AG04450 (cell line): Measurements from ENCODE around the gene ATP1A3. TPM values are rescaled to one million over a fixed set of nuclear protein-coding genes. Genes with fewer than 3 reads are reported as not detected.

ENCODE experiments used
- CTCF ChIA-PET: fragments of 300-600, 350-600 bp; formaldehyde crosslinking; extraction: SDS; loops from one replicate; lab custom pipeline; 2022; ENCODE audit warnings: antibody characterized with exemption, inconsistent platforms; lab: Charles Lee
- POLR2A ChIA-PET: fragments of 350-600 bp; formaldehyde crosslinking; extraction: SDS; loops from one replicate; lab custom pipeline; 2021; ENCODE audit warnings: antibody characterized with exemption, inconsistent platforms; lab: Yijun Ruan, JAX
- DNase-seq: peaks from one replicate; pipeline ENCODE4 v3.0.0-alpha.2; 2011; ENCODE audit warnings: low read depth, low spot score
- H3K27ac ChIP-seq: one replicate; pipeline ENCODE4 v1.5.1; 2012; ENCODE audit warnings: low read depth, low read length, control low read depth
- H3K27me3 ChIP-seq: one replicate; pipeline ENCODE4 v1.6.0; 2012; ENCODE audit warnings: low read length; ENCODE audit not compliant: control insufficient read depth, insufficient read depth
- H3K4me3 ChIP-seq: 2 replicates; pipeline ENCODE4 v1.5.1; 2011; ENCODE audit warnings: mild to moderate bottlenecking, low read depth, low read length, control low read depth
- H3K9me3 ChIP-seq: 2 replicates; pipeline ENCODE4 v1.5.1; 2012; ENCODE audit warnings: low read length; ENCODE audit not compliant: control insufficient read depth, insufficient read depth
- polyA plus RNA-seq: library from polyadenylated mRNA; depleted of rRNA; stranded (reverse); fragments of >200 nt; gene quantifications from 2 replicates; pipeline ENCODE4 v1.2.3, GENCODE V29; 2011
- TF ChIP-seq, protein P1 (sequence below): IDR thresholded peaks from 2 replicates; pipeline ENCODE4 v1.5.1; 2011; ENCODE audit warnings: low read depth, low read length, control low read depth, inconsistent platforms

ATP1A3 gene
- polyA plus RNA-seq, 1 experiment: not detected

GRCh38 chr19:41928221-41928683 is 65.8 kb downstream of the ATP1A3 start, which contains the start of gene ERFL:
Gene ERFL (minus strand): TSS chr19:41928449. CDS start chr19:41912919, 15,530 bp downstream.
- no peak for DNase-seq
- H3K27me3 ChIP-seq: peaks cover 73% of the 10 kb centered on the region
- POLR2A ChIA-PET: no interaction called here
- H3K9me3 ChIP-seq: peaks cover 7% of the 10 kb centered on the region; the same call in 1 of the 2 replicates
- peak within 1 kb of the TSS; percentile 54 for H3K4me3 ChIP-seq
- H3K27ac ChIP-seq: no peak within 1 kb of the TSS
- TF ChIP-seq, protein P1, sequence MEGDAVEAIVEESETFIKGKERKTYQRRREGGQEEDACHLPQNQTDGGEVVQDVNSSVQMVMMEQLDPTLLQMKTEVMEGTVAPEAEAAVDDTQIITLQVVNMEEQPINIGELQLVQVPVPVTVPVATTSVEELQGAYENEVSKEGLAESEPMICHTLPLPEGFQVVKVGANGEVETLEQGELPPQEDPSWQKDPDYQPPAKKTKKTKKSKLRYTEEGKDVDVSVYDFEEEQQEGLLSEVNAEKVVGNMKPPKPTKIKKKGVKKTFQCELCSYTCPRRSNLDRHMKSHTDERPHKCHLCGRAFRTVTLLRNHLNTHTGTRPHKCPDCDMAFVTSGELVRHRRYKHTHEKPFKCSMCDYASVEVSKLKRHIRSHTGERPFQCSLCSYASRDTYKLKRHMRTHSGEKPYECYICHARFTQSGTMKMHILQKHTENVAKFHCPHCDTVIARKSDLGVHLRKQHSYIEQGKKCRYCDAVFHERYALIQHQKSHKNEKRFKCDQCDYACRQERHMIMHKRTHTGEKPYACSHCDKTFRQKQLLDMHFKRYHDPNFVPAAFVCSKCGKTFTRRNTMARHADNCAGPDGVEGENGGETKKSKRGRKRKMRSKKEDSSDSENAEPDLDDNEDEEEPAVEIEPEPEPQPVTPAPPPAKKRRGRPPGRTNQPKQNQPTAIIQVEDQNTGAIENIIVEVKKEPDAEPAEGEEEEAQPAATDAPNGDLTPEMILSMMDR: no peak
- CTCF ChIA-PET: interaction anchor here (0.6 to 1.3 kb wide), 3 partner anchors 10 to 107 kb away, joined by 3 to 5 read pairs (median 3); no protein-coding TSS in a partner anchor

DNA sequence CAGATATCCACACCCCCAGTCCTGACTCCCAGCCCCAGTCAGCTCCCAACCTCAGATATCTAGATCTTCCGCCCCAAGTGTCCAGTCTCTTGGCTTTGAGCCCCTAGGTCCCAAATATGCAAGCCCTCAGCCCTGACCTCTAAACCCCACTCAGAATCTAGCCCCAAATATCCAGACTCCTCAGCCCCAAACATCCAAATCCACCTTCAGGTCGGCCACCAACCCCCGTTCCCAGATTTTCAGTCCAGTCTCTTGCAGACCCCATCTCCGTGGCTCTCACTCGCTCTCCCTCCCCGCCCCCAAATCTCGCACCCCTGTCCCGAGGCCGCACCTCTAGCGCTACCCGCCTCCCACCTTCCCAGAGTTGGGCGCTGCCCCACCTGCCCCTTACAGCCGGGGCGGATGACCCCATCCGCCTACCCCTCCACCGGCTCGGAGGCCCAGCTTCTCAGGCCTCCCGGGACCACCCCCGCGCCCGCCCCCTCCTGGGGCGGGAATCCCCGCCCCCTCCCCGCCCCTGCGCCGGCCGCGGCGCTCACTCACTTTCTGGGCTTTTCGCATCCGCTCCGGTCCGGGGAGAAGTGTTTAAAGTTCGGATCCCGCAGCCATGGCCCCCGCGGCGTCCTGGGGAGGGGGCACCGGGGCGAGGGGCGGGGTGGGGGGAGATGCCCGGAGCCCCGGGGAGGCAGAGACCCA is 66.4 kb downstream of the ATP1A3 start:
- no peak for DNase-seq
- ChIA-PET CTCF (interaction anchor here (1.0 to 1.3 kb wide), 2 partner anchors 54 to 107 kb away, joined by 3 to 5 read pairs; no protein-coding TSS in a partner anchor), POLR2A (no interaction called here)
- peaks cover 7% of the 10 kb centered on the region; the same call in 1 of the 2 replicates for H3K9me3 ChIP-seq
- no peak overlapping the region for H3K27ac ChIP-seq
- TF ChIP-seq, protein P1: no peak
- peak overlapping the region; percentile 54 for H3K4me3 ChIP-seq
- H3K27me3 ChIP-seq: peaks cover 73% of the 10 kb centered on the region

DNA sequence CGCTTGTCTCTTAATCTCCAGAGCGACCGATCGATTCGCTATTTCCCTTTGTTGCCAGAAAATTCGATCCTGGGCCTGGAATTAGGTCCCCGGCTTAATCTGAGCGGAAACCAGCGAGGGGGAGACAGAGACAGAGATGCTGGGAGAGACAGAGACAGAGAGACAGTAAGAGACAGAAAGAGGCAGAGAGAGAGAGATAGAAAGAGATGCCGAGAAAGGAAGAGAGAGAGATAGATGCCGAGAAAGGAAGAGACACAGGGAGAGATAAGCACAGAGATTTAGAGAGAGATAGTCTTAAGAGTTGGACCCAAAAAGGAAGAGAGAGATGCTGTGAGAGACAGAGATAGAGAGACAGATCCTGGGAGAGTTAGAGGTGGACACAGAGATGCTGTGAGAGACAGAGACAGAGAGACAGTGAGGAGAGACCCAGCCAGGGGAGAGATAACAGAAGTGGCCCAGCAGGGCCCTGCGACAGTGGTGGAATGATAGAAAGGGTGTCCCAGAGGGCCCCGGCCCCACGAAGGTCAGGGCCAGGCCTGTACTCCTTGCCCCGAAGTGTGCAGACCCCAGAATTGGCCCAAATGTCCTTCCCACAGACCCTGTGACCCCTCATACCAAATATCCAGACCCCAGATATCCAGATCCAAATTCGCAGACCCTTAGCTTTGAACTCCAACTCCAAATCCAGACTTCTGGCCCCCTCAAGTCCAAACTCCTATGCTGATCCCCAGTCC is 67.1 kb downstream of the ATP1A3 start:
- H3K4me3 ChIP-seq: no peak overlapping the region
- ChIA-PET POLR2A (no interaction called here), CTCF (no interaction called here)

GRCh38 chr19:41926028-41926762 is 67.8 kb downstream of the ATP1A3 start:
- TF ChIP-seq, protein P1: no peak
- Histone ChIP-seq H3K4me3 (no peak overlapping the region), H3K27me3 (peaks cover 73% of the 10 kb centered on the region), H3K27ac (no peak overlapping the region), H3K9me3 (0 out of 2 replicates have a peak, but pooled peaks cover 3% of the 10 kb centered on the region)
- no peak for DNase-seq
- ChIA-PET CTCF (no interaction called here), POLR2A (no interaction called here)

More for the DNA sequence above, 67.1 kb downstream of the ATP1A3 start:
- Histone ChIP-seq H3K27ac (no peak overlapping the region), H3K27me3 (peaks cover 73% of the 10 kb centered on the region), H3K9me3 (peaks cover 3% of the 10 kb centered on the region; the same call in 1 of the 2 replicates)
- no peak for DNase-seq
- TF ChIP-seq, protein P1: no peak
